ENCODE data around the gene COPS9. TPM values are rescaled to one million over a fixed set of nuclear protein-coding genes. Genes with fewer than 3 reads are reported as not detected.

COPS9 gene
- 100 to 1,000 TPM in 1 of 2 donors, 10 to 100 TPM in 1; 57.4 to 151 TPM for total RNA-seq

DNA sequence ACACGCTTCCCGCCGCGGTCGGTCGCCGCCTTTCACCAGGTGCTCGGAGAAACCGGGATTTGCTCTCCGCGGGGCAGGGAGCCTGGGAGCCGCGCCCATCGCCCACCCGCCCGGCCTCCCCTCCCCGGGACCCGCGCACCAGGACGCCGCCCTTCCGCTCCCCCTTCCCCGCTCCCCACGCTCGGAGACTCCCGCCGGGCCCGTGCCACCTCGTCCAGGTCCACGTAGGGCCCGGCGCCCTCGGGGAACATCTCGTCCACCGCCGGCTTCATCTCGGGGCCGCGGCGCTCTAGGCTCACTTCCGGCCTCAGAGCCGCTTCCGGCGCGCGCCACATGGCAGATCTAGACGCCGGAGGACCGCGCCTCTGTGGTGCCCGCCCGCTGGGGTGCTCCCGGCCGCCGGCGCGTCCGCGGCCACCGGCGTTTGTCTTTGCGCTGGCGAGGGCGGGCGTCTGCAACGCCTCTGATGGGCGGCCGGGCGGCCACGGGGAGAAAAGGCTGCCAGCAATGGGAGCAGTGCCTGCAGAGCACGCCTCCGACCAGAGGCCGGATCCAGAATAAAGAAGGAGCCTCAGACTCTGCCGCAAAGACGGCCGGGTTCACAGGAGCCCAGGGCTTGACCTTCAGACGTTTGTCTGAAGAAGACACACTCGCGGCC lies at the start of gene COPS9:
TSS of gene COPS9 (minus strand) at position 293 of the 658 bp plus-strand sequence. CDS start at position 272, 21 bp downstream.
- peak; percentile 99 for ATAC-seq (replicated peaks)
- no peaks in the 10 kb centered on the region for H3K27me3 Mint-ChIP-seq
- peaks cover 42% of the 10 kb centered on the region for H3K36me3 Mint-ChIP-seq (ENCODE audit: low read depth)
- H3K4me3 Mint-ChIP-seq, result peak within 1 kb of the TSS; percentile 97
- H3K4me1 Mint-ChIP-seq, result peaks cover 10% of the 10 kb centered on the region
- peak within 1 kb of the TSS; percentile 97 for H3K27ac Mint-ChIP-seq
- H3K9me3 Mint-ChIP-seq, result no peaks in the 10 kb centered on the region

DNA sequence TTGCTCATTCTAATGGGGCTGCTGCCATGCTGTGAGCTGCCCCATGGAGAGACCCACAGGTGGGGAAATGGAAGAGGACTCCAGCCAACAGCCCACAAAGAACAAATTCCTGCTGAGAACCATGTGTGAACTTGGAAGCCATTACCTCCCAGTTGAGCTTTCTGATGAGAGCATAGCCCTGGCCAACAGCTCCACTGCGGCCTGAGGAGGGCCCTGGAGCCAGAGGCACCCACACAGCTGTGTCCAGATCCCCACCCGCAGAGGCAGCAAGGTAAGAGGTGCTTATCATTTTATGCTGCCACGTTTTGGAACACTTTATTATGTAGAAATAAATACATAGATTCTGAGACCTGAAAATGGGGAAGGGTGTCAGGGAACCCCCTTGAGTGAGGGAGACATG lies 48.6 kb upstream of the COPS9 start:
- Mint-ChIP-seq H3K9me3 (no peaks in the 10 kb centered on the region), H3K27me3 (peaks cover 31% of the 10 kb centered on the region), H3K36me3 (ENCODE audit: low read depth) (no peaks in the 10 kb centered on the region), H3K4me3 (no peak overlapping the region), H3K27ac (no peak overlapping the region), H3K4me1 (no peaks in the 10 kb centered on the region)
- ATAC-seq (replicated peaks), result no peak

GRCh38 chr2:240183875-240184590 lies 47.9 kb upstream of the COPS9 start:
- Mint-ChIP-seq H3K4me3 (no peak overlapping the region), H3K27ac (no peak overlapping the region), H3K4me1 (no peaks in the 10 kb centered on the region), H3K9me3 (no peaks in the 10 kb centered on the region), H3K36me3 (ENCODE audit: low read depth) (no peaks in the 10 kb centered on the region), H3K27me3 (peaks cover 29% of the 10 kb centered on the region)
- ATAC-seq (replicated peaks), result no peak

GRCh38 chr2:240183006-240183874 lies 47.1 kb upstream of the COPS9 start:
- peaks cover 29% of the 10 kb centered on the region for H3K27me3 Mint-ChIP-seq
- H3K36me3 Mint-ChIP-seq (ENCODE audit: low read depth), result no peaks in the 10 kb centered on the region
- H3K4me3 Mint-ChIP-seq, result no peak overlapping the region
- no peaks in the 10 kb centered on the region for H3K4me1 Mint-ChIP-seq
- no peaks in the 10 kb centered on the region for H3K9me3 Mint-ChIP-seq
- ATAC-seq (replicated peaks), result no peak
- H3K27ac Mint-ChIP-seq, result no peak overlapping the region

DNA sequence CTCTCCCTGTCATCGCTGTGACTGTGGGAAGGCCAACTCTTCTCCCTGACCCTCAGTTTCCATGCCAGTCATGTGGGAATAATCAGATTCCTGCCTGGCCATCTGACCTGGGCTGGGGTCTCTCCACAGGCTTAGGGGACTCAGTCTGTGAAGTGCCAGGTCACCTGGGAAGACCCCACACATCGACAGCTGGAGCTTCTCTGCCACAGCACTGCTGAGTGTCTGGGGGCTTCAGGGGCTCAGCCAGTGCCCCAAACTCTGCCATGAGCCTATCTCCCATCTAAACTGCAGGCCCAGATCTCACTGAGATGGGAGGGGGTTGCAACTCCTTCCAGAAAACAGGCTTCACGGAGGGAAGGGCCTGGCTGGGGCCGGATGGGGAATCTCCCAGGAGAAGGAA lies 46.4 kb upstream of the COPS9 start:
- Mint-ChIP-seq H3K27me3 (peaks cover 32% of the 10 kb centered on the region), H3K4me3 (no peak overlapping the region), H3K4me1 (no peaks in the 10 kb centered on the region), H3K9me3 (no peaks in the 10 kb centered on the region), H3K36me3 (ENCODE audit: low read depth) (no peaks in the 10 kb centered on the region), H3K27ac (no peak overlapping the region)
- ATAC-seq (replicated peaks), result no peak

DNA sequence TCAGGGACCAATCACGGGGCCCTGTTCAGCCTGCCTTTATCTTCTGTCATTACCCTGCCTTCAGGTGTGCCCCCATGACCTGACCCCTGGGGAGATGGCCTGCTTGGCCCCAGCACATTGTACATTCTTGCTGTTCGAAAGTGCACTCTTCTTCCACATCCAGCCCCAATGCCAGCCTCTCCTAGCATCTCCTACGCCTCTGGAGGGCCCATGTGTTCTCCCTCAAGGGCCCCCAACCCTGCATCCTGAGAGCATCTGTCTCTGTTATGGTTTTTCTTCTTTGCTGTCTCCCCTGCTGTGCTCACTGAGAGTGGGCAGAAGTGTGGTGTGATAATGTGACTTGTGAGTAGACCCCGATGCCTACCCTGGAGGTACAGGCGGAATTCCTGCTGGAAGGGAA lies 45.9 kb upstream of the COPS9 start:
- no peak overlapping the region for H3K4me3 Mint-ChIP-seq

GRCh38 chr2:240179941-240180666 lies 44.0 kb upstream of the COPS9 start:
- H3K4me3 Mint-ChIP-seq, result no peak overlapping the region

More for the DNA sequence above, 45.9 kb upstream of the COPS9 start:
- H3K9me3 Mint-ChIP-seq, result no peaks in the 10 kb centered on the region
- H3K27ac Mint-ChIP-seq, result no peak overlapping the region
- no peak for ATAC-seq (replicated peaks)
- H3K4me1 Mint-ChIP-seq, result no peaks in the 10 kb centered on the region
- H3K36me3 Mint-ChIP-seq (ENCODE audit: low read depth), result no peaks in the 10 kb centered on the region
- peaks cover 34% of the 10 kb centered on the region for H3K27me3 Mint-ChIP-seq

GRCh38 chr2:240179186-240179815 lies 43.2 kb upstream of the COPS9 start:
- H3K27me3 Mint-ChIP-seq, result peaks cover 41% of the 10 kb centered on the region
- no peaks in the 10 kb centered on the region for H3K4me1 Mint-ChIP-seq
- ATAC-seq (replicated peaks), result no peak
- no peaks in the 10 kb centered on the region for H3K36me3 Mint-ChIP-seq (ENCODE audit: low read depth)
- H3K4me3 Mint-ChIP-seq, result no peak overlapping the region
- no peak overlapping the region for H3K27ac Mint-ChIP-seq
- no peaks in the 10 kb centered on the region for H3K9me3 Mint-ChIP-seq

More at GRCh38 chr2:240179941-240180666, 44.0 kb upstream of the COPS9 start:
- Mint-ChIP-seq H3K36me3 (ENCODE audit: low read depth) (no peaks in the 10 kb centered on the region), H3K27me3 (peaks cover 37% of the 10 kb centered on the region), H3K4me1 (no peaks in the 10 kb centered on the region), H3K27ac (no peak overlapping the region), H3K9me3 (no peaks in the 10 kb centered on the region)
- ATAC-seq (replicated peaks), result no peak

GRCh38 chr2:240178564-240178963 lies 42.5 kb upstream of the COPS9 start:
- H3K4me1 Mint-ChIP-seq, result no peaks in the 10 kb centered on the region
- peaks cover 44% of the 10 kb centered on the region for H3K27me3 Mint-ChIP-seq
- H3K9me3 Mint-ChIP-seq, result no peaks in the 10 kb centered on the region
- no peak overlapping the region for H3K4me3 Mint-ChIP-seq
- H3K27ac Mint-ChIP-seq, result no peak overlapping the region
- H3K36me3 Mint-ChIP-seq (ENCODE audit: low read depth), result no peaks in the 10 kb centered on the region
- no peak for ATAC-seq (replicated peaks)

GRCh38 chr2:240174496-240174895 lies 38.4 kb upstream of the COPS9 start:
- Mint-ChIP-seq H3K4me3 (no peak overlapping the region), H3K4me1 (no peaks in the 10 kb centered on the region), H3K36me3 (ENCODE audit: low read depth) (no peaks in the 10 kb centered on the region), H3K27me3 (peaks cover 31% of the 10 kb centered on the region), H3K27ac (no peak overlapping the region), H3K9me3 (no peaks in the 10 kb centered on the region)
- no peak for ATAC-seq (replicated peaks)

- H3K9me3 Mint-ChIP-seq, result no peaks in the 10 kb centered on the region
- H3K36me3 Mint-ChIP-seq (ENCODE audit: low read depth), result no peaks in the 10 kb centered on the region
- no peak overlapping the region for H3K4me3 Mint-ChIP-seq
- no peaks in the 10 kb centered on the region for H3K4me1 Mint-ChIP-seq
- no peak overlapping the region for H3K27ac Mint-ChIP-seq
- peaks cover 22% of the 10 kb centered on the region for H3K27me3 Mint-ChIP-seq
- no peak for ATAC-seq (replicated peaks)
Measured at GRCh38 chr2:240172071-240172895, 36.2 kb upstream of the COPS9 start.

- H3K36me3 Mint-ChIP-seq (ENCODE audit: low read depth), result no peaks in the 10 kb centered on the region
- ATAC-seq (replicated peaks), result no peak
- no peak overlapping the region for H3K27ac Mint-ChIP-seq
- no peaks in the 10 kb centered on the region for H3K9me3 Mint-ChIP-seq
- no peak overlapping the region for H3K4me3 Mint-ChIP-seq
- H3K4me1 Mint-ChIP-seq, result no peaks in the 10 kb centered on the region
- H3K27me3 Mint-ChIP-seq, result peaks cover 20% of the 10 kb centered on the region
Measured at GRCh38 chr2:240170883-240171282, 34.8 kb upstream of the COPS9 start.

DNA sequence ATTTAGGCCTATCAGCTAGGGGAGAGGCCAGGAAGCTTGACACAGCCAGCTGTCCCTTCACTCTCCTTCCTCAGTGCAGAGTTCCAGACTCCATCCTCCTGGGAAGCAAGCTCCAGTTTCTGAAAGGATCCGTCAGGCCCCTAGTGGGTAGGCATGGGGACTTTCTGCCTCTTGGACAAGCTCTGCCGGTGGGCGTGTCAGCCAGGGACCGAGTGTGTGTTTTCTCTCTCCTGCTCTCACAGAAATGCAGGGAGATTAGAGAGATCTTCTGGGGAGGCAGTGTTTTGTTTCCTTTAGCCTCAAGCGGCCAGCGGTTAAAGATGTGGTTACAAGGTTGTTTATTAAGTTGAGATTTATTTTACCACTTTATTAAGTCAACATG lies 34.2 kb upstream of the COPS9 start:
- ATAC-seq (replicated peaks), result no peak

More for the DNA sequence above, 34.2 kb upstream of the COPS9 start:
- H3K27ac Mint-ChIP-seq, result no peak overlapping the region
- no peak overlapping the region for H3K4me3 Mint-ChIP-seq
- peaks cover 16% of the 10 kb centered on the region for H3K27me3 Mint-ChIP-seq
- H3K9me3 Mint-ChIP-seq, result no peaks in the 10 kb centered on the region
- no peaks in the 10 kb centered on the region for H3K4me1 Mint-ChIP-seq
- no peaks in the 10 kb centered on the region for H3K36me3 Mint-ChIP-seq (ENCODE audit: low read depth)
